22Rv1 (cell line): Measurements from ENCODE around the gene STRADB.

Source experiments
- CTCF ChIP-seq: fragments of 450-650 bp; IDR thresholded peaks from 2 replicates; pipeline ENCODE4 v1.5.1; 2017; ENCODE audit warnings: mild to moderate bottlenecking
- ZFX ChIP-seq: fragments of 450-650 bp; IDR thresholded peaks from 2 replicates; pipeline ENCODE4 v1.6.1; 2017; ENCODE audit warnings: antibody characterized with exemption, borderline replicate concordance

GRCh38 chr2:201483342-201483741 lies 31.8 kb downstream of the STRADB start:
- TF ChIP-seq CTCF: no peak
- TF ChIP-seq ZFX: no peak
